C1 segment of cervical spinal cord (tissue), 14 donors: Measurements from ENCODE around the gene ADARB2.

Experiments
- DNase-seq, 14 donors: peaks; one replicate each; lab custom pipeline; 2025; lab: John Stamatoyannopoulos, UW

The ADARB2 gene

GRCh38 chr10:1571587-1572237 lies 165.6 kb downstream of the ADARB2 start:
- no peak for DNase-seq

- DNase-seq, result no peak
Measured at GRCh38 chr10:1570416-1571051, 166.8 kb downstream of the ADARB2 start.

- no peak for DNase-seq
Measured at GRCh38 chr10:1569208-1569607, 168.1 kb downstream of the ADARB2 start.

GRCh38 chr10:1567742-1568495 lies 169.4 kb downstream of the ADARB2 start:
- no peak for DNase-seq

- DNase-seq, result no peak
Measured at GRCh38 chr10:1567152-1567551, 170.2 kb downstream of the ADARB2 start.

- DNase-seq, result no peak
Measured at GRCh38 chr10:1564791-1565190, 172.5 kb downstream of the ADARB2 start.

GRCh38 chr10:1563028-1563427 lies 174.3 kb downstream of the ADARB2 start:
- DNase-seq, result no peak

- no peak for DNase-seq
Measured at GRCh38 chr10:1561731-1562337, 175.5 kb downstream of the ADARB2 start.

GRCh38 chr10:1560535-1561192 lies 176.7 kb downstream of the ADARB2 start:
- DNase-seq, result no peak

- no peak for DNase-seq
Measured at GRCh38 chr10:1559761-1560160, 177.6 kb downstream of the ADARB2 start.

GRCh38 chr10:1559311-1559710 lies 178.0 kb downstream of the ADARB2 start:
- no peak for DNase-seq

- no peak for DNase-seq
Measured at GRCh38 chr10:1558906-1559305, 178.4 kb downstream of the ADARB2 start.

- no peak for DNase-seq
Measured at GRCh38 chr10:1557081-1557480, 180.2 kb downstream of the ADARB2 start.

GRCh38 chr10:1556496-1556895 lies 180.8 kb downstream of the ADARB2 start:
- no peak for DNase-seq

- no peak for DNase-seq
Measured at GRCh38 chr10:1553951-1554350, 183.4 kb downstream of the ADARB2 start.

- no peak for DNase-seq
Measured at GRCh38 chr10:1552881-1553670, 184.2 kb downstream of the ADARB2 start.

- DNase-seq, result no peak
Measured at GRCh38 chr10:1552406-1552805, 184.9 kb downstream of the ADARB2 start.

- DNase-seq, result no peak
Measured at GRCh38 chr10:1551636-1552338, 185.5 kb downstream of the ADARB2 start.

GRCh38 chr10:1550616-1551015 lies 186.7 kb downstream of the ADARB2 start:
- no peak for DNase-seq

- DNase-seq, result no peak
Measured at GRCh38 chr10:1550291-1550595, 187.1 kb downstream of the ADARB2 start.
